HEK293 (cell line): ENCODE data around the gene MLLT6.

Source experiments
- BCL6B ChIP-seq: fragments of 450-650 bp; formaldehyde crosslinking; IDR thresholded peaks from 2 replicates; pipeline ENCODE4 v1.5.1; 2017; ENCODE audit warnings: missing biosample characterization, missing genetic modification characterization
- KLF8 ChIP-seq: fragments of 450-650 bp; formaldehyde crosslinking; IDR thresholded peaks from 2 replicates; pipeline ENCODE4 v1.5.1; 2016; ENCODE audit warnings: missing biosample characterization, missing genetic modification characterization
- MEIS1 ChIP-seq: sonication (generic); formaldehyde crosslinking; IDR thresholded peaks from 2 replicates; pipeline ENCODE4 v1.8.1; 2022; ENCODE audit warnings: missing genetic modification reagents, mild to moderate bottlenecking, borderline replicate concordance
- OSR2 ChIP-seq: fragments of 450-650 bp; formaldehyde crosslinking; IDR thresholded peaks from 2 replicates; pipeline ENCODE4 v1.5.1; 2016; ENCODE audit warnings: missing biosample characterization, missing genetic modification characterization
- RBAK ChIP-seq: fragments of 450-650 bp; formaldehyde crosslinking; IDR thresholded peaks from 2 replicates; pipeline ENCODE4 v1.5.1; 2016; ENCODE audit warnings: missing biosample characterization, missing genetic modification characterization
- SCRT2 ChIP-seq: fragments of 450-650 bp; formaldehyde crosslinking; IDR thresholded peaks from 2 replicates; pipeline ENCODE4 v1.5.1; 2016; ENCODE audit warnings: missing biosample characterization, missing genetic modification characterization
- WT1 ChIP-seq: fragments of 450-650 bp; formaldehyde crosslinking; IDR thresholded peaks from 2 replicates; pipeline ENCODE4 v1.5.1; 2016; ENCODE audit warnings: missing biosample characterization, missing genetic modification characterization
- ZBTB20 ChIP-seq: fragments of 450-650 bp; formaldehyde crosslinking; IDR thresholded peaks from 2 replicates; pipeline ENCODE4 v1.5.1; 2016; ENCODE audit warnings: missing biosample characterization, missing genetic modification characterization
- ZBTB49 ChIP-seq: fragments of 450-650 bp; formaldehyde crosslinking; IDR thresholded peaks from 2 replicates; pipeline ENCODE4 v1.5.1; 2016; ENCODE audit warnings: missing biosample characterization, missing genetic modification characterization, low read depth
- ZNF133 ChIP-seq: fragments of 450-650 bp; formaldehyde crosslinking; IDR thresholded peaks from 2 replicates; pipeline ENCODE4 v1.5.1; 2016; ENCODE audit warnings: missing biosample characterization, missing genetic modification characterization
- ZNF174 ChIP-seq: fragments of 450-650 bp; formaldehyde crosslinking; IDR thresholded peaks from 2 replicates; pipeline ENCODE4 v1.5.0; 2017; ENCODE audit warnings: missing biosample characterization, mild to moderate bottlenecking, missing genetic modification characterization
- ZNF223 ChIP-seq: fragments of 450-650 bp; formaldehyde crosslinking; IDR thresholded peaks from 2 replicates; pipeline ENCODE4 v1.5.1; 2016; ENCODE audit warnings: missing biosample characterization, missing genetic modification characterization
- ZNF280D ChIP-seq: fragments of 450-650 bp; formaldehyde crosslinking; IDR thresholded peaks from 2 replicates; pipeline ENCODE4 v1.5.1; 2016; ENCODE audit warnings: missing biosample characterization, missing genetic modification characterization
- ZNF488 ChIP-seq: fragments of 450-650 bp; formaldehyde crosslinking; IDR thresholded peaks from 2 replicates; pipeline ENCODE4 v1.5.1; 2016; ENCODE audit warnings: missing biosample characterization, missing genetic modification characterization
- ZNF514 ChIP-seq: fragments of 450-650 bp; formaldehyde crosslinking; IDR thresholded peaks from 2 replicates; pipeline ENCODE4 v1.5.1; 2016; ENCODE audit warnings: missing biosample characterization, missing genetic modification characterization
- ZNF521 ChIP-seq: fragments of 450-650 bp; formaldehyde crosslinking; IDR thresholded peaks from 2 replicates; pipeline ENCODE4 v1.5.1; 2017; ENCODE audit warnings: missing biosample characterization, mild to moderate bottlenecking, missing genetic modification characterization
- ZNF530 ChIP-seq: fragments of 450-650 bp; formaldehyde crosslinking; IDR thresholded peaks from 2 replicates; pipeline ENCODE4 v1.5.1; 2016; ENCODE audit warnings: low read depth, missing biosample characterization, missing genetic modification characterization
- ZNF548 ChIP-seq: fragments of 450-650 bp; formaldehyde crosslinking; IDR thresholded peaks from 2 replicates; pipeline ENCODE4 v1.5.1; 2016; ENCODE audit warnings: missing biosample characterization, missing genetic modification characterization
- ZNF558 ChIP-seq: fragments of 450-650 bp; formaldehyde crosslinking; IDR thresholded peaks from 2 replicates; pipeline ENCODE4 v1.5.1; 2016; ENCODE audit warnings: missing biosample characterization, missing genetic modification characterization
- ZNF580 ChIP-seq: fragments of 450-650 bp; formaldehyde crosslinking; IDR thresholded peaks from 2 replicates; pipeline ENCODE4 v1.5.1; 2016; ENCODE audit warnings: missing biosample characterization, missing genetic modification characterization
- ZNF623 ChIP-seq: fragments of 450-650 bp; formaldehyde crosslinking; IDR thresholded peaks from 2 replicates; pipeline ENCODE4 v1.5.1; 2016; ENCODE audit warnings: missing biosample characterization, missing genetic modification characterization
- ZNF645 ChIP-seq: fragments of 450-650 bp; formaldehyde crosslinking; IDR thresholded peaks from 2 replicates; pipeline ENCODE4; 2016; ENCODE audit warnings: missing biosample characterization, missing genetic modification characterization
- ZNF704 ChIP-seq: fragments of 450-650 bp; formaldehyde crosslinking; IDR thresholded peaks from 2 replicates; pipeline ENCODE4 v1.5.1; 2016; ENCODE audit warnings: missing biosample characterization, missing genetic modification characterization
- ZNF792 ChIP-seq: fragments of 450-650 bp; formaldehyde crosslinking; IDR thresholded peaks from 2 replicates; pipeline ENCODE4 v1.5.1; 2016; ENCODE audit warnings: missing biosample characterization, missing genetic modification characterization
- ZNF843 ChIP-seq: fragments of 450-650 bp; formaldehyde crosslinking; IDR thresholded peaks from 2 replicates; pipeline ENCODE4 v1.5.1; 2016; ENCODE audit warnings: missing biosample characterization, missing genetic modification characterization
- TF ChIP-seq, protein P1 (sequence below): fragments of 450-650 bp; formaldehyde crosslinking; IDR thresholded peaks from 2 replicates; pipeline ENCODE4 v1.5.1; 2016; ENCODE audit warnings: missing biosample characterization, missing genetic modification characterization

The MLLT6 gene

GRCh38 chr17:38667099-38667786 is 37.8 kb upstream of the MLLT6 start (continued):
- TF ChIP-seq, protein P1, sequence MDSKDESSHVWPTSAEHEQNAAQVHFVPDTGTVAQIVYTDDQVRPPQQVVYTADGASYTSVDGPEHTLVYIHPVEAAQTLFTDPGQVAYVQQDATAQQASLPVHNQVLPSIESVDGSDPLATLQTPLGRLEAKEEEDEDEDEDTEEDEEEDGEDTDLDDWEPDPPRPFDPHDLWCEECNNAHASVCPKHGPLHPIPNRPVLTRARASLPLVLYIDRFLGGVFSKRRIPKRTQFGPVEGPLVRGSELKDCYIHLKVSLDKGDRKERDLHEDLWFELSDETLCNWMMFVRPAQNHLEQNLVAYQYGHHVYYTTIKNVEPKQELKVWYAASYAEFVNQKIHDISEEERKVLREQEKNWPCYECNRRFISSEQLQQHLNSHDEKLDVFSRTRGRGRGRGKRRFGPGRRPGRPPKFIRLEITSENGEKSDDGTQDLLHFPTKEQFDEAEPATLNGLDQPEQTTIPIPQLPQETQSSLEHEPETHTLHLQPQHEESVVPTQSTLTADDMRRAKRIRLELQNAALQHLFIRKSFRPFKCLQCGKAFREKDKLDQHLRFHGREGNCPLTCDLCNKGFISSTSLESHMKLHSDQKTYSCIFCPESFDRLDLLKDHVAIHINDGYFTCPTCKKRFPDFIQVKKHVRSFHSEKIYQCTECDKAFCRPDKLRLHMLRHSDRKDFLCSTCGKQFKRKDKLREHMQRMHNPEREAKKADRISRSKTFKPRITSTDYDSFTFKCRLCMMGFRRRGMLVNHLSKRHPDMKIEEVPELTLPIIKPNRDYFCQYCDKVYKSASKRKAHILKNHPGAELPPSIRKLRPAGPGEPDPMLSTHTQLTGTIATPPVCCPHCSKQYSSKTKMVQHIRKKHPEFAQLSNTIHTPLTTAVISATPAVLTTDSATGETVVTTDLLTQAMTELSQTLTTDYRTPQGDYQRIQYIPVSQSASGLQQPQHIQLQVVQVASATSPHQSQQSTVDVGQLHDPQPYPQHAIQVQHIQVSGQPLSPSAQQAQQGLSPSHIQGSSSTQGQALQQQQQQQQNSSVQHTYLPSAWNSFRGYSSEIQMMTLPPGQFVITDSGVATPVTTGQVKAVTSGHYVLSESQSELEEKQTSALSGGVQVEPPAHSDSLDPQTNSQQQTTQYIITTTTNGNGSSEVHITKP (tag by site-specific recombination) = no peak
- TF ChIP-seq BCL6B = no peak
- peak; percentile 96 for TF ChIP-seq ZNF580 (tag by site-specific recombination)
- peak; percentile 94 for TF ChIP-seq ZNF558
- TF ChIP-seq OSR2 (tag by site-specific recombination) = no peak
- no peak for TF ChIP-seq ZNF521 (tag by site-specific recombination)
- TF ChIP-seq ZNF548 = 0 out of 2 replicates have a peak, but pooled peaks have one; percentile 17
- TF ChIP-seq ZBTB20 (tag by site-specific recombination) = no peak
- TF ChIP-seq ZNF280D = peak; percentile 86; the same call in 1 of the 2 replicates
- TF ChIP-seq KLF8 (tag by site-specific recombination) = no peak; the same call in 1 of the 2 replicates
- no peak for TF ChIP-seq ZNF792
- TF ChIP-seq SCRT2 = no peak
- no peak for TF ChIP-seq ZNF133 (tag by site-specific recombination)
- no peak for TF ChIP-seq WT1 (tag by site-specific recombination)
- TF ChIP-seq ZNF174 = no peak
- peak; percentile 88 for TF ChIP-seq ZNF623
- no peak for TF ChIP-seq MEIS1 (CRISPR knock-in tag)
- no peak for TF ChIP-seq ZNF645 (tag by site-specific recombination)
- peak; percentile 79 for TF ChIP-seq RBAK (tag by site-specific recombination)
- peak; percentile 87 for TF ChIP-seq ZNF530 (tag by site-specific recombination)
- TF ChIP-seq ZBTB49 (tag by site-specific recombination) = no peak
- TF ChIP-seq ZNF514 (tag by site-specific recombination) = peak; percentile 95
- 0 out of 2 replicates have a peak, but pooled peaks have one; percentile 78 for TF ChIP-seq ZNF704 (tag by site-specific recombination)
- 0 out of 2 replicates have a peak, but pooled peaks have one; percentile 44 for TF ChIP-seq ZNF223 (tag by site-specific recombination)
- TF ChIP-seq ZNF488 (tag by site-specific recombination) = no peak
- TF ChIP-seq ZNF843 = 0 out of 2 replicates have a peak, but pooled peaks have one; percentile 24
